Caco-2 (cell line): ENCODE results near the gene DOHH. TPM values are rescaled to one million over a fixed set of nuclear protein-coding genes. Genes with fewer than 3 reads are reported as not detected.

Experiments
- BruUV-seq: library from RNA; stranded (reverse); fragments of 400-500 nt; replicated peaks from 2 replicates; lab custom pipeline; 2021; lab: Mats Ljungman, UMichigan
- CTCF ChIA-PET: fragments of 300-600 bp; sonication (Branson Sonifier 250); formaldehyde crosslinking; loops from one replicate; lab custom pipeline; 2022; ENCODE audit warnings: antibody characterized with exemption; lab: Charles Lee
- POLR2A ChIA-PET: fragments of 300-600 bp; sonication (Branson Sonifier 250); formaldehyde crosslinking; loops from one replicate; lab custom pipeline; 2022; ENCODE audit warnings: antibody characterized with exemption; lab: Charles Lee
- DNase-seq, 2 experiments: peaks; one replicate each; pipeline versions ENCODE4 v3.0.0 to v3.0.0-alpha.2; 2020 to 2022
- H3K27me3 ChIP-seq: replicated peaks from 2 replicates; pipeline ENCODE4 v1.6.0; 2011; ENCODE audit warnings: low read length; ENCODE audit not compliant: control insufficient read depth, insufficient read depth
- H3K36me3 ChIP-seq: 2 replicates; pipeline ENCODE4 v1.5.1; 2011; ENCODE audit warnings: low read length; ENCODE audit not compliant: control insufficient read depth, insufficient read depth
- H3K4me1 ChIP-seq: fragments of 250-450 bp; sonication (Bioruptor Pico); 2 replicates; pipeline ENCODE4 v1.5.1; 2020; ENCODE audit warnings: mild to moderate bottlenecking
- H3K4me3 ChIP-seq: 2 replicates; pipeline ENCODE4 v1.5.1; 2011; ENCODE audit warnings: low read depth, mild to moderate bottlenecking, control low read depth, low read length
- H3K9me3 ChIP-seq: fragments of 250-450 bp; sonication (Bioruptor Pico); 2 replicates; pipeline ENCODE4 v1.5.1; 2020; ENCODE audit warnings: mild to moderate bottlenecking, moderate library complexity
- H3K27ac Mint-ChIP-seq: one replicate; pipeline ENCODE4 v1.8.0; 2022; ENCODE audit warnings: mixed read lengths; ENCODE audit not compliant: unreplicated experiment
- H3K27me3 Mint-ChIP-seq: one replicate; pipeline ENCODE4 v1.8.0; 2022; ENCODE audit warnings: mixed read lengths; ENCODE audit not compliant: insufficient read depth, unreplicated experiment
- H3K36me3 Mint-ChIP-seq: one replicate; pipeline ENCODE4 v1.8.0; 2022; ENCODE audit warnings: mild to moderate bottlenecking, mixed read lengths; ENCODE audit not compliant: insufficient read depth, unreplicated experiment
- H3K4me1 Mint-ChIP-seq: one replicate; pipeline ENCODE4 v1.8.0; 2022; ENCODE audit warnings: low read depth, mixed read lengths; ENCODE audit not compliant: unreplicated experiment
- H3K4me3 Mint-ChIP-seq: one replicate; pipeline ENCODE4 v1.8.0; 2022; ENCODE audit warnings: mild to moderate bottlenecking, moderate library complexity, mixed read lengths; ENCODE audit not compliant: unreplicated experiment
- H3K9me3 Mint-ChIP-seq: one replicate; pipeline ENCODE4 v1.8.0; 2022; ENCODE audit warnings: mixed read lengths; ENCODE audit not compliant: unreplicated experiment
- CTCF ChIP-seq, 2 experiments: fragments of 200-600 bp in 1 of 2; IDR thresholded peaks; 1 replicate in 1 of 2; 2 replicates in 1 of 2; pipeline versions ENCODE4 v1.5.1 to v1.8.0; 2011 to 2022; ENCODE audit warnings: antibody characterized with exemption in 1 of 2, control low read depth in 1 of 2, inconsistent platforms in 1 of 2, low read depth in 1 of 2, low read length in 1 of 2, mild to moderate bottlenecking in 1 of 2, moderate library complexity in 1 of 2; ENCODE audit not compliant: insufficient read depth in 1 of 2, severe bottlenecking in 1 of 2, unreplicated experiment in 1 of 2
- intact Hi-C: fragments of 100-400 bp; cut with micrococcal nuclease; formaldehyde crosslinking; loops from one replicate; pipeline ENCODE4 v1.10.0; 2022; ENCODE audit not compliant: unreplicated experiment
- total RNA-seq: library from RNA; stranded (reverse); gene quantifications from 2 replicates; pipeline ENCODE4 v1.2.3, GENCODE V29; 2022

DOHH gene
- total RNA-seq, 1 experiment from 2014 or later = 17.4 TPM

DNA sequence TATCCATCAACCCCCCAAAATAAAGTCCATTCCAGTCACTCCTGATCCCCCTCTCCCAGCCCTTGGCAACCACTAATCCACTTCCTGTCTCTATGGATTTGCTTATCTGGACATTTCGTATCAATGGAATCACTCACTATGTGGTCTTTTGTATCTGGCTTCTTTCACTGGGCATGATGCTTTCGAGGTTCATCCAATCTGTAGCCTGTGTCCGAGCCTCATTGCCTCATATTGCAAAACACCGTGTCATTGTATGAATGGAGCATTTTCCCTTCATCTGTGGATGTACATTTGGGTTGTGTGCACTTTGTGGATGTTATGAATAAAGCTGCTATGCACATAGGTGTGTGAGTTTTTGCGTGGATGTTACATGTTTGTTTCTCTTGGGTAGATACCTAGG is 4.3 kb upstream of the DOHH start:
- TF ChIP-seq CTCF (IDR thresholded peaks at IDR 0.05; ENCODE audit: insufficient read depth in 1 of 2, low read depth in 1 of 2, low read length in 1 of 2, severe bottlenecking in 1 of 2, unreplicated experiment in 1 of 2) = no peak
- no peaks in the 10 kb centered on the region for H3K9me3 Mint-ChIP-seq
- Histone ChIP-seq H3K9me3 (no peaks in the 10 kb centered on the region), H3K4me3 (no peak overlapping the region; the same call in 1 of the 2 replicates), H3K36me3 (peaks cover 1% of the 10 kb centered on the region; the same call in 1 of the 2 replicates), H3K27me3 (no peaks in the 10 kb centered on the region), H3K4me1 (no peaks in the 10 kb centered on the region; the same call in 1 of the 2 replicates)
- DNase-seq = no peak
- peak overlapping the region; percentile 94 for H3K27ac Mint-ChIP-seq
- BruUV-seq = no TSS peak
- peaks cover 35% of the 10 kb centered on the region for H3K36me3 Mint-ChIP-seq
- CTCF ChIA-PET = interaction anchor here (0.5 kb wide), 1 partner anchor 322 kb away, joined by 4 read pairs; no protein-coding TSS in a partner anchor
- peak overlapping the region; percentile 80 for H3K4me3 Mint-ChIP-seq
- H3K4me1 Mint-ChIP-seq = peaks cover 6% of the 10 kb centered on the region
- POLR2A ChIA-PET = no interaction called here
- intact Hi-C loops = loop anchor here (1.0 kb wide), 1 partner anchor 7 kb away; no protein-coding TSS in a partner anchor
- H3K27me3 Mint-ChIP-seq = no peaks in the 10 kb centered on the region

DNA sequence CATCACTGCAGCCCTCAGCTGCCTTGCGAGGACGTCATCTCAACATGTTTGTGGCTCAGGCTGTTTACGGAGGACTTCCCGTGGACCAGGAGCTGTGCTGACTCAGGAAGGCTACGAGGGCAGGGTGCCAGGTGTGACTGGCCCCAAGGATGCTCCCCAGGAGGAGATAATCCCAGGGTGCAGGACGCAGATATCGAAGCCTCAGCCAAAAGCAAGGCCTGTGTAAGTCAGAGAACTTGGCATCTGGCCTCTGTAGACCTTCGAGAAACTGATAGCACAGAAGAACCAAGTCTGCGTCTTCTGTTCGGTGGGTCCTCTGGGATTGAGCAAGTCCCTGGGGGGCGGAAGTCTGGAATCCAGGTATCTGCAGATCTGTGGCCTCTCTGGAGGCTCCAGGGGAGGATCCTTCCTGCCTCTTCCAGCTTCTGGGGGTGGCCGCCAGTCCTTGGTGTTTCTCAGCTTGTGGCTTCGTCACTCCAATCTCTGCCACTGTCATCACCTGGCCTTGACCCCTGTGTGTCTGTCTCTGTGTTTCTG is 2.6 kb upstream of the DOHH start:
- BruUV-seq = no TSS peak
- no peak for DNase-seq
- Mint-ChIP-seq H3K27ac (no peak overlapping the region), H3K4me3 (no peak overlapping the region), H3K9me3 (no peaks in the 10 kb centered on the region), H3K36me3 (peaks cover 29% of the 10 kb centered on the region), H3K4me1 (peaks cover 7% of the 10 kb centered on the region), H3K27me3 (no peaks in the 10 kb centered on the region)
- no peak overlapping the region for H3K4me3 ChIP-seq
- POLR2A ChIA-PET = no interaction called here
- peaks cover 4% of the 10 kb centered on the region; the same call in 1 of the 2 replicates for H3K4me1 ChIP-seq
- H3K9me3 ChIP-seq = no peaks in the 10 kb centered on the region
- no peaks in the 10 kb centered on the region for H3K27me3 ChIP-seq
- no peaks in the 10 kb centered on the region for H3K36me3 ChIP-seq
- TF ChIP-seq CTCF (IDR thresholded peaks at IDR 0.05; ENCODE audit: insufficient read depth in 1 of 2, low read depth in 1 of 2, low read length in 1 of 2, severe bottlenecking in 1 of 2, unreplicated experiment in 1 of 2) = no peak
- CTCF ChIA-PET = no interaction called here
- intact Hi-C loops = no loop called here

- no peak for TF ChIP-seq CTCF (IDR thresholded peaks at IDR 0.05; ENCODE audit: insufficient read depth in 1 of 2, low read depth in 1 of 2, low read length in 1 of 2, severe bottlenecking in 1 of 2, unreplicated experiment in 1 of 2)
- no peak for DNase-seq
- BruUV-seq = no TSS peak
- CTCF ChIA-PET = interaction anchor here (0.6 to 1.2 kb wide), 3 partner anchors 17 to 819 kb away, joined by 3 to 6 read pairs (median 3); no protein-coding TSS in a partner anchor
- Mint-ChIP-seq H3K27me3 (no peaks in the 10 kb centered on the region), H3K4me3 (no peak overlapping the region), H3K27ac (no peak overlapping the region), H3K9me3 (no peaks in the 10 kb centered on the region), H3K36me3 (peaks cover 29% of the 10 kb centered on the region), H3K4me1 (peaks cover 11% of the 10 kb centered on the region)
- Histone ChIP-seq H3K27me3 (no peaks in the 10 kb centered on the region), H3K4me1 (peaks cover 4% of the 10 kb centered on the region; the same call in 1 of the 2 replicates), H3K4me3 (no peak overlapping the region), H3K36me3 (no peaks in the 10 kb centered on the region), H3K9me3 (no peaks in the 10 kb centered on the region)
- intact Hi-C loops = no loop called here
- POLR2A ChIA-PET = interaction anchor here (0.7 kb wide), 1 partner anchor 17 kb away, joined by 4 read pairs; no protein-coding TSS in a partner anchor
These were observed 1.3 kb upstream of the DOHH start for GRCh38 chr19:3501780-3502179.
